Neural cell (in vitro differentiated cells): ENCODE data around the gene DENND2A.

Experiments used
- EP300 ChIP-seq: fragments of 450-650 bp; conservative IDR thresholded peaks from 2 replicates; pipeline ENCODE4 v1.6.1; 2014; ENCODE audit warnings: antibody characterized with exemption, mild to moderate bottlenecking, moderate library complexity; ENCODE audit not compliant: poor library complexity, severe bottlenecking
- EZH2 ChIP-seq: fragments of 200-600, 300-800 bp; shearing (Covaris generic), sonication (generic); IDR thresholded peaks from 2 replicates; pipeline ENCODE4 v1.6.1; 2014; ENCODE audit warnings: antibody characterized with exemption, low read length, borderline replicate concordance, mild to moderate bottlenecking; ENCODE audit not compliant: insufficient read depth, poor library complexity, severe bottlenecking
- MXI1 ChIP-seq: fragments of 450-650 bp; conservative IDR thresholded peaks from 2 replicates; pipeline ENCODE4 v1.6.1; 2014; ENCODE audit warnings: antibody characterized with exemption, mild to moderate bottlenecking; ENCODE audit not compliant: poor library complexity, severe bottlenecking
- POLR2AphosphoS5 ChIP-seq: IDR thresholded peaks from 2 replicates; pipeline ENCODE4 v1.6.1; 2012
- RAD21 ChIP-seq: fragments of 450-650 bp; conservative IDR thresholded peaks from 2 replicates; pipeline ENCODE4 v1.6.1; 2014; ENCODE audit warnings: antibody characterized with exemption, mild to moderate bottlenecking, moderate library complexity
- SMC3 ChIP-seq: fragments of 450-650 bp; conservative IDR thresholded peaks from 2 replicates; pipeline ENCODE4 v1.6.1; 2014; ENCODE audit warnings: antibody characterized with exemption, mild to moderate bottlenecking, moderate library complexity; ENCODE audit not compliant: poor library complexity
- TAF1 ChIP-seq: IDR thresholded peaks from 2 replicates; pipeline ENCODE4 v1.6.1; 2012; ENCODE audit warnings: low read depth
- TF ChIP-seq, protein P1 (sequence below): fragments of 450-650 bp; IDR thresholded peaks from 2 replicates; pipeline ENCODE4 v1.5.1; 2014; ENCODE audit warnings: antibody characterized with exemption, mild to moderate bottlenecking, moderate library complexity; ENCODE audit not compliant: poor library complexity, severe bottlenecking
- TF ChIP-seq, protein P2 (sequence below): IDR thresholded peaks from 2 replicates; pipeline ENCODE4 v1.6.1; 2012; ENCODE audit warnings: borderline replicate concordance

DNA sequence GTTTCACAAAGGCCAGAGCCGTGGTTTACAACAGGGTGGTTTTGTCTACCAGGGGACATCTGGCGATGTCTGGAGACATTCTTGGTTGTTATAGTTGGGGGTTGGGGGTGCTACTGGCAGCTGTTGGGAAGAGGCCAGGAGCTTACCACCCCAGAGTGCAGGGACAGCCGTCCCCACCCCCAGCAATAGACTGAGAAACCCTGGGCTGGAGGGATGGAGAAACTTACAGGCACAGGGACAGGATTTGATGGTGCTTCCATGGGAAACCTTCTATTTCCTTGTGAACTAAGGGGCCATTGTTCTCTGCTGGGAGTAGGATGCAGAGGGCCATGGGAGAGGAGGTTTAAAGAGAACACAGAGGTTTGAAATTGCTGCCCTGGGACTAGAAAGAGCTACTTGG is 43.0 kb upstream of the DENND2A start:
- TF ChIP-seq EZH2 (no peak), POLR2AphosphoS5 (no peak), EP300 (no peak), RAD21 (no peak), TAF1 (no peak), SMC3 (no peak), MXI1 (no peak)
- TF ChIP-seq, protein P1, sequence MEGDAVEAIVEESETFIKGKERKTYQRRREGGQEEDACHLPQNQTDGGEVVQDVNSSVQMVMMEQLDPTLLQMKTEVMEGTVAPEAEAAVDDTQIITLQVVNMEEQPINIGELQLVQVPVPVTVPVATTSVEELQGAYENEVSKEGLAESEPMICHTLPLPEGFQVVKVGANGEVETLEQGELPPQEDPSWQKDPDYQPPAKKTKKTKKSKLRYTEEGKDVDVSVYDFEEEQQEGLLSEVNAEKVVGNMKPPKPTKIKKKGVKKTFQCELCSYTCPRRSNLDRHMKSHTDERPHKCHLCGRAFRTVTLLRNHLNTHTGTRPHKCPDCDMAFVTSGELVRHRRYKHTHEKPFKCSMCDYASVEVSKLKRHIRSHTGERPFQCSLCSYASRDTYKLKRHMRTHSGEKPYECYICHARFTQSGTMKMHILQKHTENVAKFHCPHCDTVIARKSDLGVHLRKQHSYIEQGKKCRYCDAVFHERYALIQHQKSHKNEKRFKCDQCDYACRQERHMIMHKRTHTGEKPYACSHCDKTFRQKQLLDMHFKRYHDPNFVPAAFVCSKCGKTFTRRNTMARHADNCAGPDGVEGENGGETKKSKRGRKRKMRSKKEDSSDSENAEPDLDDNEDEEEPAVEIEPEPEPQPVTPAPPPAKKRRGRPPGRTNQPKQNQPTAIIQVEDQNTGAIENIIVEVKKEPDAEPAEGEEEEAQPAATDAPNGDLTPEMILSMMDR, result no peak
- TF ChIP-seq, protein P2, sequence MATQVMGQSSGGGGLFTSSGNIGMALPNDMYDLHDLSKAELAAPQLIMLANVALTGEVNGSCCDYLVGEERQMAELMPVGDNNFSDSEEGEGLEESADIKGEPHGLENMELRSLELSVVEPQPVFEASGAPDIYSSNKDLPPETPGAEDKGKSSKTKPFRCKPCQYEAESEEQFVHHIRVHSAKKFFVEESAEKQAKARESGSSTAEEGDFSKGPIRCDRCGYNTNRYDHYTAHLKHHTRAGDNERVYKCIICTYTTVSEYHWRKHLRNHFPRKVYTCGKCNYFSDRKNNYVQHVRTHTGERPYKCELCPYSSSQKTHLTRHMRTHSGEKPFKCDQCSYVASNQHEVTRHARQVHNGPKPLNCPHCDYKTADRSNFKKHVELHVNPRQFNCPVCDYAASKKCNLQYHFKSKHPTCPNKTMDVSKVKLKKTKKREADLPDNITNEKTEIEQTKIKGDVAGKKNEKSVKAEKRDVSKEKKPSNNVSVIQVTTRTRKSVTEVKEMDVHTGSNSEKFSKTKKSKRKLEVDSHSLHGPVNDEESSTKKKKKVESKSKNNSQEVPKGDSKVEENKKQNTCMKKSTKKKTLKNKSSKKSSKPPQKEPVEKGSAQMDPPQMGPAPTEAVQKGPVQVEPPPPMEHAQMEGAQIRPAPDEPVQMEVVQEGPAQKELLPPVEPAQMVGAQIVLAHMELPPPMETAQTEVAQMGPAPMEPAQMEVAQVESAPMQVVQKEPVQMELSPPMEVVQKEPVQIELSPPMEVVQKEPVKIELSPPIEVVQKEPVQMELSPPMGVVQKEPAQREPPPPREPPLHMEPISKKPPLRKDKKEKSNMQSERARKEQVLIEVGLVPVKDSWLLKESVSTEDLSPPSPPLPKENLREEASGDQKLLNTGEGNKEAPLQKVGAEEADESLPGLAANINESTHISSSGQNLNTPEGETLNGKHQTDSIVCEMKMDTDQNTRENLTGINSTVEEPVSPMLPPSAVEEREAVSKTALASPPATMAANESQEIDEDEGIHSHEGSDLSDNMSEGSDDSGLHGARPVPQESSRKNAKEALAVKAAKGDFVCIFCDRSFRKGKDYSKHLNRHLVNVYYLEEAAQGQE, result no peak
